ENCODE results near the gene SFXN2.

The SFXN2 gene

DNA sequence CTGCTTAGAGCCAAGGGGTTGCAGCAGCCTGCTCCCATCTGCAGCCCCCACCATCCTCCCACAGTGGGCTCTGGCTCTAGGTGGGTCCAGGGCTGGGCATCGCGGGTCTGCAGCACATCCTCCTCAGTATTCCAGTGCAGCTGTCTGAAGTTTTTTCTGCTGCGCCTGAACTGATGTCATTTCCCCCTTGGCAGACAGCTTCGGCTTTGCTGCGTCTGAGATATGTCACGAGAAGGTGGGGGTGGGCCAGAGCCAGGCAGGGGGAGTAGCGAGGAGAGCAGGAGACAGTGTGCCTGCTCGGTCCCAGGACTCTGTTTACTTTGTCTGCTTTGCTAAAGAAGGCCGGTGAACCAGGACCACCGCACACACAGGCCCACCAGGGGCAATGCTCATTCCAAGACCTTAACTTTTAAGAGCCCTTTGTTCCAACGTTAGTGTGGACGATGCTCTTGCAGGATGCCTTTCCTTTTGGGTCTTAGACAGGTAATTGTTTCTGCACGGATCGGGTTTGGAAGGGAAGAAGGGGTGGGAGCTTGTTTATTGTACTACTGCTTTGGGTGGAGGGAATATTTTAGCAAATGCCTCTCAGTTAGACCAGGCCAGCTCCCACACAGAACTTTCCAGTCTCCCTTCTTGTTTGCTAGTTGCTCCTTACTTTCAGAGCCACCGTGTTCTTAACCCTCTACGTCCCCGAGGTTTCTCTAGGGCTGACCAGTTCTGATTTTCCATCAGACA, 61.7 kb downstream of the SFXN2 start:
- peak; percentile 40 for DNase-seq (ENCODE audit: low spot score)

DNA sequence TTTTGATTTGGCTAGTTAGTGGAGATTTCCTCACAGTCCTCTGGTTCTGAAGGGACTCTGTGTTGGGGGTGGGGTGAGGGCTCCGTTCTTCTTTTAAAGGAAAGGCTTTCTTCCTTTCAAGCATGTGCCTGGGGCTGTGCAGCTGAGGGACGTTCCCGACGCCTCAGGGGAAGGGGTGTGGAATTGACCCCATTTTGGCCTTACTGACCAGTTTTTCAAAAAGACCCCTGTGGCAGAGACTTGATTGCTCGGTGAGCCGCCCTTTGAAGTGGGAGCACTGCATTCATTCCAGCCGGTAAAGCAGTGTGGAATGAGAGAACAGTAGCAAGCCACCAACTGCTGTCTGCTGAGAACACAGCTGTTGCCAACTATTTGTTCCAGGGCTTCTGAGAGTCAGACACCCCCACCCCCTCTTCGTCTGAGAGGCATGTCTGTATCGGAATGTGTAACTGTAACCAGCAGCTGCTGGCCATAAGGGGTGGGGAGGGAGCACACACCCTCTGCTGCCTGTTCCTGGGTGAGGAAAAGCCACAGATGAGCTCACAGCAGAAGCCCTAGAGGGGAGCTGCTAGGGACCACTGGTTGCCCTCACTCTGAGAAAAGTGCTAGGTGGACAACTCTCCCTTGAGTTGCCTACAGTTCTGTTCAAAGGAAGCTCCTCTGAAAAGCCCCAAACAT, 62.5 kb downstream of the SFXN2 start:
- no peak for DNase-seq (ENCODE audit: low spot score)

DNA sequence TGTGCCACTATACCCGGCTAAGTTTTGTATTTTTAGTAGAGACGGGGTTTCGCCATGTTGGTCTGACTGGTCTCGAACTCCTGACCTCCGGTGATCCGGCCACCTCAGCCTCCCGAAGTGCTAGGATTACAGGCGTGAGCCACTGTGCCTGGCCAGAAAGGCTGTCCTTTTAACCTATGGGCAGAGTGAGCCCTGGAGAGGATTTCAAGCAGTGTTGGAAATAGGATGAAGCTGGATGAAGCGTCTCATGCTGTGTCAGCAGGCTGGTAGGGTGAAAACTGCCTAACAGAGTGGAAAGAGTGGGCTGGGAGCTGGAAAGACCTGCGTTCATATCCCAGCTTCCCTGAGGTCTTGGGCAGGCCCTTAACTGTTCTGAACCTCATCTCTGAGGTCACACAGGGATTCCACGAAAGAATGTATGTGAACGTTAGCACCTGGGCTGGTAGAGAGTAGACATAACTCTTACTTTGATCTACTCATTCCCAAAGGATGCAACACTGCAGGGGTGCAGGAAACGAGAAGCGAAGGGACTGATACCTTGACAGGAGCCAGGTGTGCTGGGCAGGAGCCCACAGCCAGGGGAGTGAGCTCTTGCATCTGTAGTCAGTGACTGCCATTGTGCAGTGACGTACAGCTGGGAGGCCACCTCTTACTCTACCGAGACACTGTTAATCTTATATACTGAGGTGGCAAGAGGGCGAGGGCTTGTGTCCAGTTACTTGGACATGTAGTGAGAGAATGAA, 63.4 kb downstream of the SFXN2 start:
- DNase-seq (ENCODE audit: low spot score) = no peak

DNA sequence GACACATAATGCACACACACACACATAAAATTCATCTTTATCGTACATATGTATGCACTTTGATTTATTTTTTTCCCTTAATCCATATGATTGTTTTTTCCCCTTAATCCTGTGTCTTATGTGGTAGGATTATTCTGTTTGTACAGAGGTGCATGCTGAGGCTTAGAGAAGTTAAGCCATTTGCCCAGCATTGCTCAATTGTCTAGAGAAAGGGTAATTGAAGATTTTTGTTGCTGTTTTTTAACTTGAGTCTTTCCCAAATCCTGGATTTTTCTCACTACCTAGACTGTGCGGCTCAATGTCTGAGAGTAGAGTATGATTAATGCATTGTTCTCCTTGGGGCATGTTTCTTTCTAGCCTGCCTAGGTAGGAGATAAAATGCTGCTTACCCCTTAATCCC, 64.3 kb downstream of the SFXN2 start:
- DNase-seq (ENCODE audit: low spot score) = no peak

DNA sequence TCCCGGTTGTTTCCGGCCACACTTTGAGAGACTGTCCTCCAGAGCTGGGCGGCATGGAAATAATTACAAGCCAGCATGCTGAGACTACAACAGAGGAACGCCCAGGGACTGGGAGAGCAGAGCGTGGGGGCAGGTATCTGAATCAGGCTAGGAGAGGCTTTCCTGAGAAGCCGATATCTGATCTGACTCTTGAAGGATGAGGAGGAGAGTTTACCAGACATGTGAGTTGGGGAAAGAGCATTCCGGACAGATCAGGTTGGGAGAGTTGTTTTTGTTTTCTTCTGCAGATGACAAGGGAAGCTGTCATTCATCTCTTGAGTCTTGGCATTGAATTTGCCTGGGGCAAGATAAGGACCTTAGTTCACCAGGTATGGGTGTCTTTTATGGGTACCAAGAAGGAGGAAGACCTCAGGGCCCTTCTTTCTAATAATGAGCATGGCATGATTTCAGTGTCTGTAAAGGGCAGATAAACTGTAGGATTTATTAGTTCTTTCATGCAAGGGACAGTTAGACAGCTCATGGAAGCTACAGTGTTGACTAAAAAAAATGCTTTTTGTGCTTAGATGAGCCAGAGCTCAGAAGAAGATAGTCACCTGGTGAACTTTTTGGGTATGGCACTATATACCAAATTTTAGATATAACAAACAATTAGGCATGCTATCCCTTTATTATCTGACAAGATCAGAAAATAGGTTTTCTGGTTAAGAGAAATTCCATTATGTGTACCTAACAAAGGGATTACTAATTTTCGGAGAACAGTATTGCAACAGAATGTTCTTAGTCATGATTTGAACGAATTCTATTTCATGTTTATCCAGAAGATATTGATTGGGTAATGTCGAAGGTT, 65.5 kb downstream of the SFXN2 start:
- no peak for DNase-seq (ENCODE audit: low spot score)

DNA sequence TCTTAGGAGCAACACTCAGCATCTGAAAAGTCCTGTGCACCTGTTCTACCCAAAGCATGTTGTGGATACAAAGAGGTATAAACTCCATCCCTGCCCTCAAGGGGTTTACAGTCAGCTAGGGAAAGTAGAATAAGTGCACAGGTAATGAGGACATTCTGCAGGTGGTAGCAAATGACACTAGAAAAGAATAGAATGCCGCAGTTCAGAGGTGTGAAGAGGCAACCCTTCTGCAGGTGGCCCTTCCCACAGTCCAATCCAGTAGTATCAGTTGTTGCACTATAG, 66.0 kb downstream of the SFXN2 start:
- DNase-seq (ENCODE audit: low spot score) = no peak

DNA sequence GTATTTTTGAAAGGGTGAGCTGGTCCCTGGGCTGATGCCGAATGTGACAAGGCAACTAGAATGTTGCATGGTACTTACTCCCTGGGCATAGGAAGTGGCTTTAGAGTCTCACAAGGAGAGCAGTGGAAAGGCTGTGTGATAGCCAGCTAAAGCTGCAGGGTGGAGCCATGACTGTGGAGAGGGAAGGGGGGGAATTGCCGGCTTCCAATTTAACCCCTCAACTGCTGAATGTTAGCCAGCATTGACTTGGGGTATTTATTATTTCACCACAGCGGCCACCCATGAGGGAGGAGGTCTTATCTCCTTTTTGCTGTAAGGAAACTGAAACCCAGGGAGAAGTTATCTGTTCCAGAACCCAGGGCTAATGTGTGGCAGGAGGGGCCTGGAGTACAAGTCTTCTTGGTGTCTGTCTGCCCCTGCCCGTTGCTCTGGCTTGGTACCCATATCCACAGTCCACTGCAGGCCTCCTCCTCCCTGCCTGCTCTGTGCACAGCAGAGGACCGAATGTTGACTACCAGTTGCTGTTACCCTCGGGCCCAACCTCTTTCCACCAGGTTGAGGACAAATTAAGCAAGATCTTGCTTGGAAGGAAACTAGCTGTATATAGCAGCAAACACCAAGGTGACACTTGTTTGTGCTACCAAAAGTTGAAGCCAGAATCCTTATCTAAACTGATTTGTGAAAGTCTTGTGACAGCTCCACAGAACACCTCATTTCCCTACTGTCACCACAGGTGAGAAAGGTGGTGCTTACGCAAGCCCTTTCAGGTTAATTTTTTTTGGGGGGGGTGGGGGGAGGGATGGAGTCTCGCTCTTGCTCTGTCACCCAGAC, 66.9 kb downstream of the SFXN2 start:
- no peak for DNase-seq (ENCODE audit: low spot score)

DNA sequence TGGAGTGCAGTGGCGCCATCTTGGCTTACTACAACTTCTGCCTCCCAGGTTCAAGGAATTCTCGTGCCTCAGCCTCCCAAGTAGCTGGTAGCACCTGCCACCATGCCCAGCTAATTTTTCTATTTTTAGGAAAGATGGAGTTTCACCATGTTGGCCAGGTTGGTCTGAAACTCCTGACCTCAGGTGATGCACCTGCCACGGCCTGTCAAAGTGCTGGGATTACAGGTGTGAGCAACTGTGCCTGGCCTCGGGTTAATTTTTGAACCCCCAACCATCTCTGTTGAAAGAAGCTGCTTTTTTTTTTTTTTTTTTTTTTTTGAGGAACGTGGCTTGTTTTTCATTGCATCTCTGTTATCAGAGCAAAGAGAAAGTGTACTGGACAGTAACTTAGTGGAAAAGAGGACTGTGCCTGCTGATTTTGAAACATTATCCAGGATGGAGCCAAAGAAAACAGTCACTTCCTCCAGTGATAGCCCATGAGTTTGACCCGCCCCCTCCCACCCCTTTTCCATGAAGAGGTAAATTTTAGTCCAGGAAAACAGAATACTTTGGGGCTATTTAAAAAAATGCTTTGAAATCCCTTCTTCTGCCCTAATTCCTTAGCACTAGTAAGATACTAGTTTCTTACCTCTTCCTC, 67.6 kb downstream of the SFXN2 start:
- DNase-seq (ENCODE audit: low spot score) = no peak

DNA sequence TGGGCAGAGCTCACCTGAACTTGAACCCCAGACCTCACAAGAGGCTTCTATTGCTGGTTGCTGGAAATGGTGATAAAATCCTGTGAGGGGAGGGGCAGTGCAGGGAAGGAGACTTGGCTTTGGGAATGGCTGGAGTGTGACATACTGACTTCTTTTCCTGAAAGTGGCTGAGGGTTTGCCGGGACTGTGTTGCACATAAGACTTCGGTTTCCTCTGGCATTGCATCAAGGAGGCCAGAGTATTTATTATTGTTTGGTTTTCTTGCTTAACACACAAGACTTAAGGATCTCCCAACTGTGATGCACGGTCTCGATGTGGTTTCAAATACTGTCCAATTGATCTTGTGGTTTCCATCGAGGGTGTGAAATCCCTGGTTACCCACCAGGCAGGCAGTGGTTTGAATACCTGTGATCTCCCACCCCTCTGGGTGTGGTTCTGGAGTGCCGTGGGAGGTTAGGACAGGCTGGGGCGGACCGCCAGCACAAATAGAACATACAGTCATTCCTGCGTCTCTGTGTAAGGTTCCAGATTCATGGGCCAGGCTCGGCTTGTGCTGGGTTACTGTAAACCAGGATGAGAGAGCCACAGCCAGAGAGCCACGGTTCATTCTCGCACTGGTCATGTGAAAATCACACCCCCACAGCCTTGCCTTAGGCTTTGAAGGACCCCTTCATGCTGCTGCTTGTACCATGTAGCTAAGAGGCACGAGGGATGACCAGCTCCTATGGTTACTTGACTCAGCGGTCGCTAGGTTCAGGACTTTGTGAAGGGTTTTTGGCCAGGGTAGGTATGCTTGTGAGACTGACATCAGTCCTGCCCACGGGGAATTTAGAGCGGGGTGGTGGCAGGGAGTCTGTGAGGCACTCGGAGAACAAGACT, 68.5 kb downstream of the SFXN2 start:
- DNase-seq (ENCODE audit: low spot score) = no peak

DNA sequence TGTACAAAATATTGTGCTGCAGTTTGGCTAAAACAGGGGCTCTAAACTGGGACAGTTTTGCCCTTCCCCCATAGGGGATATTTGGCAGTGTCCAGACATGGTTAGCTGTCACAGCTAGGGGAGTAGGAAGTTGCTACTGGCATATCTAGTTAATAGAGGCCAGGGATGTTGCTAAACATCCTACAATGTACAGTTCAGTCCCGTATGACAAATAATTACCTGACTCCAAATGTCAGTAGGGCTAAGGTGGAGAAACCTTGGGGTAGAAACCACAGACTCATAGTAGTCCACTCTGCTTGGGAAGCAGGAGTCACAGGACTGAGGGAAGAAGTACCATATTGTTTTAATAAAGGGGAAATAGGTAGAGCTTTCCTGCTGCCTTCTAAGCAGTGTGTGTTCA, 69.1 kb downstream of the SFXN2 start:
- no peak for DNase-seq (ENCODE audit: low spot score)

DNA sequence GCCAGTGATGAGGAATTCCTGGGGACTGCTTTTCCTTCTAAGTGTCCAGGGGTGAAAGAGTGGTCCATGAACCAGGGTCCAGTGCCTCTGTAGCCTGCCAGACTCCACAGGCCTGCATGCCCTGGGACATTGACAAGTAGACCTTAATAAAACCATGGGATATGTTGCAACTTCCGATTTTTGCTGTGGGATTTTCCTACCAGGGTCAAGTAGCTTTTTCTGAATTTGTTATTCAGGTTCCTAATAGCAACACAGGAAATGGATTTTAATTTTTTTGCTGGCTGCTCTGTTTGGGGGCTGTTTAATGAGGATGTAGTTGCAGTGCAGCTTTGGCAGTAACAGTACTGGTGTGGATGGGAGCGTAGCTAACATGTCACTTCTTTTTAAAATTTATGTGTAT, 71.4 kb downstream of the SFXN2 start:
- DNase-seq (ENCODE audit: low spot score) = no peak

DNA sequence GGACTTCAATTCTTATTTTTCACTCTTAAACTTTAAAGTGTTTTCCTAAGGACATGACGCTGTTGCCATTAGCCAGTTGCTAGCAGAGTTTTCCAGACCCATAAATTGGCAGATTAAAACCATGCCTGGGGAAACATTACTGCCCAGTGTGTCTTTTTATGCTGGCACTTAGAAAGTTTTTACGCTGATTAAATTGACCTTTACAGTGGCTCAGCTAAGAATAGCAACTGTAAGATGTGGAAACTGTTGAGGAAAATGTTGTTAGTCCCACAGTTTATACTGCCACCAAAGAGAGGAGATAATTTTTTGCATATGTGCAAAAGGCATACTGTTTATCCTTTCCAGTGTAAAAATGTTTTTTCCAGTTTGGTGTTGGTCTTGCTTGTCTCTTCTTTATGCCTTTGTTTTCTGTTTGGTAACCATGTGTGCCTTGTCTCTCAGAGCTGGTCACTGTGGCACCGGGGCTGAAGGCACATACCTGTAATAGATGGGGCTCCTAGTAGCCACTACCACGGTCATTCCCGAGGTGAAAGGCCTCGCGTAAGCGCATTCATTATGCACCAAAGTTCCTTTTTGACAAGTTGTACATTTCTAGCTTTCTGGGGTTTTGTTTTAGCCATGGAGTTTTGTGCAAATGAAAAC, 77.4 kb downstream of the SFXN2 start:
- no peak for DNase-seq (ENCODE audit: low spot score)

All from SK-N-DZ (cell line).